K562 (cell line): ENCODE results near the gene EXOC3.

Experiments
- ELK3 ChIP-seq: fragments of 450-650 bp; formaldehyde crosslinking; IDR thresholded peaks from 2 replicates; pipeline ENCODE4 v1.4.0; 2020; ENCODE audit warnings: mild to moderate bottlenecking
- NRF1 ChIP-seq, 2 experiments: fragments of 450-650 bp; IDR thresholded peaks in 1 of 2; conservative IDR thresholded peaks in 1 of 2; 2 replicates each; pipeline ENCODE4 v1.6.1; 2014; ENCODE audit warnings: mild to moderate bottlenecking in 2 of 2
- SIX5 ChIP-seq, 2 experiments: IDR thresholded peaks; 2 replicates each; pipeline ENCODE4 v1.6.1; 2011; ENCODE audit warnings: low read length in 2 of 2, borderline replicate concordance in 1 of 2, low read depth in 1 of 2, mild to moderate bottlenecking in 1 of 2, moderate library complexity in 1 of 2; ENCODE audit not compliant: insufficient read depth in 1 of 2
- ZNF609 ChIP-seq: sonication (generic); formaldehyde crosslinking; IDR thresholded peaks from 2 replicates; pipeline ENCODE4 v1.8.1; 2023; ENCODE audit warnings: missing genetic modification reagents, mild to moderate bottlenecking, borderline replicate concordance

- TF ChIP-seq ELK3 (CRISPR knock-in tag) (no peak), ZNF609 (no peak), SIX5 (IDR thresholded peaks at IDR 0.05; ENCODE audit: borderline replicate concordance in 1 of 2, insufficient read depth in 1 of 2, low read depth in 1 of 2, low read length in 2 of 2) (no peak), NRF1 (conservative IDR thresholded peaks at IDR 0.05 in 1 of 2, IDR thresholded peaks at IDR 0.05 in 1 of 2) (no peak)
Measured at GRCh38 chr5:462051-462481, 19.1 kb downstream of the EXOC3 start.
